Breast epithelium (tissue), 4 donors: ENCODE measurements around the gene KRTAP12-1. TPM values are rescaled to one million over a fixed set of nuclear protein-coding genes. Genes with fewer than 3 reads are reported as not detected.
"Not testable (repeated sequence)": the region's sequence is repeated elsewhere in the genome, so short reads cannot be mapped to it uniquely, and the experiment has no call there.

ENCODE experiments used
- DNase-seq, 2 donors: peaks; one replicate each; pipeline ENCODE4 v3.0.0-alpha.2; 2019; ENCODE audit warnings: low spot score in 2 of 2
- H3K27ac ChIP-seq, 2 donors: fragments of 200-600 bp; sonication (generic) in 1 of 2; one replicate each; pipeline ENCODE4 v1.5.1; 2016 to 2019; ENCODE audit warnings: mild to moderate bottlenecking in 1 of 2
- H3K27me3 ChIP-seq, 2 donors: fragments of 200-600 bp; sonication (generic) in 1 of 2; one replicate each; pipeline versions ENCODE4 v1.5.1 to v1.6.0; 2017 to 2019; ENCODE audit warnings: control low read depth in 1 of 2, mild to moderate bottlenecking in 1 of 2
- H3K36me3 ChIP-seq: fragments of 200-600 bp; one replicate; pipeline ENCODE4 v1.5.1; 2019
- H3K4me1 ChIP-seq, 2 donors: fragments of 200-600 bp; sonication (generic); one replicate each; pipeline ENCODE4 v1.5.1; 2016 to 2019; ENCODE audit warnings: control low read depth in 1 of 2
- H3K4me3 ChIP-seq, 3 donors: fragments of 200-600 bp; sonication (generic); 1 replicate in 2 of 3; 2 replicates in 1 of 3; pipeline ENCODE4 v1.5.1; 2016 to 2019; ENCODE audit warnings: mild to moderate bottlenecking in 3 of 3, moderate library complexity in 2 of 3
- H3K9me3 ChIP-seq, 2 donors: fragments of 200-600 bp; sonication (generic) in 1 of 2; one replicate each; pipeline ENCODE4 v1.5.1; 2016 to 2019; ENCODE audit warnings: control low read depth in 1 of 2
- POLR2A ChIP-seq: fragments of 450-650 bp; IDR thresholded peaks from one replicate; pipeline ENCODE4 v1.6.1; 2016; ENCODE audit warnings: antibody characterized with exemption, mild to moderate bottlenecking, moderate library complexity
- POLR2AphosphoS5 ChIP-seq, 3 donors: sonication (generic); formaldehyde crosslinking; IDR thresholded peaks; one replicate each; pipeline ENCODE4 v1.6.1; 2017; ENCODE audit warnings: antibody characterized with exemption in 3 of 3
- intact Hi-C: fragments of 100-400 bp; cut with DNase I; formaldehyde crosslinking; loops from one replicate; pipeline ENCODE4 v1.15.1; 2023; ENCODE audit warnings: low total_unique reads
- total RNA-seq, 3 donors: library from RNA; depleted of rRNA; stranded (reverse); fragments of >200 nt; gene quantifications; one replicate each; pipeline ENCODE4 v1.1.0, GENCODE V29; 2016
- TF ChIP-seq, protein P1 (sequence below), 3 donors: fragments of 450-650 bp; IDR thresholded peaks; one replicate each; pipeline ENCODE4 v1.5.1; 2016 to 2017; ENCODE audit warnings: antibody characterized with exemption in 3 of 3, mild to moderate bottlenecking in 3 of 3, moderate library complexity in 3 of 3

Gene KRTAP12-1
- total RNA-seq, 3 donors from 2014 or later, result not detected

DNA sequence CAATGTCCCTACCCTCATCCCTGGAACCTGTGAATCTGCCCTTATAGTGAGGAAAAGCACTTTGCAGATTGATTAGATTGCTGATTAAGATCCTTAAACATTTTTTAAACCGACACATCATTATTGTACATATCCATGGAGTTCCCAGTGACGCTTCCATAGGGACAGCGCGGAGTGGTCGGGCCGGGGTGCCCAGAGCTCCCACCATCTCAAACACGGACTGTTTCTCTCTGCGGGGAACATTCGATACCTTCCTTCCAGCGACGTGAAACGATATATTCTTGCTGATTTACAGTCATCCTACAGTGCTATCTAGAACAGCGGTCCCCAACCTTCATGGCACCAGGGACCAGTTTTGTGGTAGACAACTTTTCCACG is 19.0 kb upstream of the KRTAP12-1 start:
- Histone ChIP-seq H3K27me3 (peaks cover 2 to 82% of the 10 kb centered on the region in 2 donors), H3K4me3 (no peak overlapping the region), H3K9me3 (peaks cover 0 to 3% of the 10 kb centered on the region in 2 donors), H3K4me1 (no peaks in the 10 kb centered on the region), H3K27ac (no peak overlapping the region), H3K36me3 (no peaks in the 10 kb centered on the region)
- intact Hi-C loops, result no loop called here
- TF ChIP-seq POLR2AphosphoS5 (IDR thresholded peaks at IDR 0.05), result no peak
- no peak for TF ChIP-seq POLR2A
- TF ChIP-seq, protein P1, sequence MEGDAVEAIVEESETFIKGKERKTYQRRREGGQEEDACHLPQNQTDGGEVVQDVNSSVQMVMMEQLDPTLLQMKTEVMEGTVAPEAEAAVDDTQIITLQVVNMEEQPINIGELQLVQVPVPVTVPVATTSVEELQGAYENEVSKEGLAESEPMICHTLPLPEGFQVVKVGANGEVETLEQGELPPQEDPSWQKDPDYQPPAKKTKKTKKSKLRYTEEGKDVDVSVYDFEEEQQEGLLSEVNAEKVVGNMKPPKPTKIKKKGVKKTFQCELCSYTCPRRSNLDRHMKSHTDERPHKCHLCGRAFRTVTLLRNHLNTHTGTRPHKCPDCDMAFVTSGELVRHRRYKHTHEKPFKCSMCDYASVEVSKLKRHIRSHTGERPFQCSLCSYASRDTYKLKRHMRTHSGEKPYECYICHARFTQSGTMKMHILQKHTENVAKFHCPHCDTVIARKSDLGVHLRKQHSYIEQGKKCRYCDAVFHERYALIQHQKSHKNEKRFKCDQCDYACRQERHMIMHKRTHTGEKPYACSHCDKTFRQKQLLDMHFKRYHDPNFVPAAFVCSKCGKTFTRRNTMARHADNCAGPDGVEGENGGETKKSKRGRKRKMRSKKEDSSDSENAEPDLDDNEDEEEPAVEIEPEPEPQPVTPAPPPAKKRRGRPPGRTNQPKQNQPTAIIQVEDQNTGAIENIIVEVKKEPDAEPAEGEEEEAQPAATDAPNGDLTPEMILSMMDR (IDR thresholded peaks at IDR 0.05), result no peak
- no peak for DNase-seq

DNA sequence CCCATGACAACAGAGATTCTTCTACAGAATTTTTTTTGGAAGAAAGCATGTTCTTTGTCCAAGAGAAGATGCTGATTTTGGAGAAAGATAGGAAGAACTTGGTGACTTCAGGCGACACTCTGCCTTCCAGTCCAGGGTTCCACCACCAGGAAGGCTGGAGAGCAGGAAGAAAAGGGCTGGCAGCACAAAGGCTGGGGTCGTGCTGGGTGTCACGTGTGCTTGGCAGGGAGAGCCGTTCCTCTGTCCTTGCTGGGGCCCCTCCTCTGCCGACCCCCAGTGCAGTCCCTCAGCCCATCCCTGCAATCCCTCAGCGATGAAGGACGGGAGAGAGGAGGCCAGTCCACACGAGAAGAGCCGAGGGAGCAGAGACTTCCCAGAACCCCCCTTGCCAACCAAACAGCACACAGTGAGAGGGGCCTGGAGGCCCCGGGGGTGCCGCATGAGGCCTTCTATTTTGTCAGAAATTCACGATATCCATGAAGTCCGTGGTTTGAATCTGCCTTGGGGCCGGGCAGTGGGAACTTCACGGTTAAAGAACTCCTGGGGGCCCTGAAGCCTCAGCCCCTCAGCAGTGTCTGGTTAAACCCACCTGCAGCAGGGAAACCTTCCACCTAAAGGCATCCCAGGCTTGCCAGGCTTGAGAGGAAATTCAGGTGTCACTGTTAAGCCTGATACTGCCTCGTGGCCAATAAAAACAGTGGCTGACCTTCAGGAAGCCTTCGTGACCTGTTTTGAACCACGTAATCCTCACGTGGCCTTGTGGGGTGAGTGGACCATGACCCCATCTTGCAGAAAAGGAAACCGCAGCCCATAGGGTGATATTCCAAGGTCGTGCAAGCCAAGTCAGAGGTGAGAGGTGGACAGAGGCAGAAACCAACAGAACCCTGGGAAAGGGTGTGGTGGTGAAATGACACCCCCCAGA is 18.4 kb upstream of the KRTAP12-1 start:
- no peaks in the 10 kb centered on the region for H3K4me1 ChIP-seq
- no peak overlapping the region for H3K27ac ChIP-seq
- no peak overlapping the region for H3K4me3 ChIP-seq
- H3K9me3 ChIP-seq, result no peaks in the 10 kb centered on the region
- no peaks in the 10 kb centered on the region for H3K36me3 ChIP-seq
- intact Hi-C loops, result no loop called here
- TF ChIP-seq POLR2A, result no peak
- no peak for TF ChIP-seq POLR2AphosphoS5 (IDR thresholded peaks at IDR 0.05)
- TF ChIP-seq, protein P1 (IDR thresholded peaks at IDR 0.05), result no peak
- peaks cover 2 to 81% of the 10 kb centered on the region in 2 donors for H3K27me3 ChIP-seq
- DNase-seq, result peak in 1 of 2 donors; percentile 2

DNA sequence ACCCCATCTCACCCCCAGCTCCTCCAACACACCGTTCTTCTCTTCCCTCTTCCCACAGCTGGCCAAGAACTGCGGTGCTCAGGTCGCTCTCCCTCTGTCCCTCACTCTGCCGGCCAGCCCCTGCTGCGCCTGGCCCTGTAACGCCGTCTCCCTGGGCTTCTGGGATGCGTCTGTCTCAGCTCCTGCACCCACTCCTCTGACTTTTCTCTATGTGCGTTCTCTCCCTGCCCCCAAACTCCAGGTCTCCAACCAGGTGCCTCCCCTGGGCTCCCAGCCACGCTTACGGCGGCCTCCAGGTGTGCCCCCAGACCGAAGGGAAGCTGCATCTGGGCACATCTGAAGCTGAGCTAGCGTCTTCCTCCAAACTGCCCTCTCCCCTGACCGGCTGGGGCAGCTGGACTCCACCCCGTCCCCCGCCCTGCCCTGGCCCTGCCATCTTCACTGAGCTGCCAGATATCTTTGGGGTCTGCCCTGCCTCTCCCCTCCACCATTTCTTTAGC is 17.6 kb upstream of the KRTAP12-1 start:
- Histone ChIP-seq H3K27me3 (peaks cover 2 to 78% of the 10 kb centered on the region in 2 donors), H3K9me3 (no peaks in the 10 kb centered on the region), H3K4me1 (no peaks in the 10 kb centered on the region), H3K4me3 (no peak overlapping the region), H3K27ac (no peak overlapping the region), H3K36me3 (no peaks in the 10 kb centered on the region)
- intact Hi-C loops, result no loop called here
- DNase-seq, result peak in 1 of 2 donors; percentile 12
- TF ChIP-seq POLR2A, result no peak
- TF ChIP-seq, protein P1 (IDR thresholded peaks at IDR 0.05), result no peak

DNA sequence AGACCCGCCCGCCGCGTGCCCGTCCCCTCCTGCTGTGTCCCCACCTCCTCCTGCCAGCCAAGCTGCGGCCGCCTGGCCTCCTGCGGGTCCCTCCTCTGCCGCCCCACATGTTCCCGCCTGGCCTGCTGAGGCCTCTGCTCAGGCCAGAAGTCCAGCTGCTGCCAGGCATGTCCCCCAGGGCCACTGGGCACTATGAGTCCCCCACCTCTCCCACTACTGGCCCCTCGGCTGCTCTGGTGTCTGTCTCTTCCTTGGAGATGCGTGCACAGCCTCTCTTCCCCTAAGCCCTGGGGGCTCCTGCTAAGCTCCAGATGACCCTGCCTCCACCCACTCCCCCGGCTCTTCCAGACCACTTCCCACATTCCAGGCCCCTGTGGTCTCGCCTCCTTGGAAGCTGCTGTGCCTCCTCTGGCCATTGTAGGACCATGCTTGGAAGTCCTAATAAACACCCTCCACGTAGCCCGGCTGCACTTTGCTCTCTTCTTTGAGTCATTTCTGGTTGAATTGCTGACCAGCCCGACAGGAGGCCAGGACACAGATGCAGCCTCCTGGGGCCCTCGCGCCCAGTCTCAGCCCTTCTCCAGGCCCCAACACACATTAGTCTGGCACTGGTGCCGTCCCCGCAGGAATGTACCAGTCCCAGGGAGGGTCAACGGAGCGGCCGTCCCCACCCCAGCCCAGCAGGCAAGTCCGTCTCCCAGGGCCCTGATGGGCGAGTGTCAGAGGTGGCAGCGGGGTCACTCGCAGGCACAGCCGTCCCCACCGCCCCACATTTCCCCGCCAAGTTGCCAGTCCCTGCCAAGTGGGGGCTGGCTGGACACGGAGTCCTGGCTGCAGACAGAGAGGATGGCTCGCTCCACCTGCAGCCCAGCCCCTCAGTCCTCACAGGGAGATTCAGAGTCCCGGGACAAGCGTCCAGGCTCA is 16.1 kb upstream of the KRTAP12-1 start:
- intact Hi-C loops, result no loop called here
- H3K36me3 ChIP-seq, result no peaks in the 10 kb centered on the region
- H3K27me3 ChIP-seq, result peaks cover 2 to 63% of the 10 kb centered on the region in 2 donors
- TF ChIP-seq, protein P1 (IDR thresholded peaks at IDR 0.05), result no peak
- no peak for TF ChIP-seq POLR2AphosphoS5 (IDR thresholded peaks at IDR 0.05)
- TF ChIP-seq POLR2A, result no peak
- peaks cover 5 to 12% of the 10 kb centered on the region in 2 donors for H3K9me3 ChIP-seq
- no peak overlapping the region for H3K27ac ChIP-seq
- no peaks in the 10 kb centered on the region for H3K4me1 ChIP-seq
- no peak overlapping the region for H3K4me3 ChIP-seq
- DNase-seq, result no peak

DNA sequence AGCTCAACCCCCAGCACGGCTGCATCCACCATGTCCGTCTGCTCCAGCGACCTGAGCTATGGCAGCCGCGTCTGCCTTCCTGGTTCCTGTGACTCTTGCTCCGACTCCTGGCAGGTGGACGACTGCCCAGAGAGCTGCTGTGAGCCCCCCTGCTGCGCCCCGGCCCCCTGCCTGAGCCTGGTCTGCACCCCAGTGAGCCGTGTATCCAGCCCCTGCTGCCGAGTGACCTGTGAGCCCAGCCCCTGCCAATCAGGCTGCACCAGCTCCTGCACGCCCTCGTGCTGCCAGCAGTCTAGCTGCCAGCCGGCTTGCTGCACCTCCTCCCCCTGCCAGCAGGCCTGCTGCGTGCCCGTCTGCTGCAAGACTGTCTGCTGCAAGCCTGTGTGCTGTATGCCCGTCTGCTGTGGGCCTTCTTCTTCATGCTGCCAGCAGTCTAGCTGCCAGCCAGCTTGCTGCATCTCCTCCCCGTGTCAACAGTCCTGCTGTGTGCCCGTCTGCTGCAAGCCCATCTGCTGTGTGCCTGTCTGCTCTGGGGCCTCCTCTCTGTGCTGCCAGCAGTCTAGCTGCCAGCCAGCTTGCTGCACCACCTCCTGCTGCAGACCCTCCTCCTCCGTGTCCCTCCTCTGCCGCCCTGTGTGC is 15.3 kb upstream of the KRTAP12-1 start, which contains the start of gene KRTAP10-12:
Gene KRTAP10-12, plus strand, starts transcription at position 1 of the 639 bp plus-strand sequence. Its CDS starts 30 bp downstream, at position 31.
- H3K36me3 ChIP-seq, DNase-seq, intact Hi-C loops, H3K4me1 ChIP-seq, H3K27ac ChIP-seq, H3K4me3 ChIP-seq: not testable (repeated sequence)
- peaks cover 2 to 55% of the 10 kb centered on the region in 2 donors for H3K27me3 ChIP-seq
- H3K9me3 ChIP-seq, result peaks cover 10 to 19% of the 10 kb centered on the region in 2 donors
